Esophagus squamous epithelium (tissue), 5 donors: Measurements from ENCODE around the gene CERKL. TPM values are rescaled to one million over a fixed set of nuclear protein-coding genes. Genes with fewer than 3 reads are reported as not detected.

Source experiments
- DNase-seq: peaks from one replicate; lab custom pipeline; 2025; lab: John Stamatoyannopoulos, UW
- H3K27ac ChIP-seq, 4 donors: fragments of 200-600 bp; sonication (generic); one replicate each; pipeline ENCODE4 v1.5.1; 2016 to 2019; ENCODE audit warnings: mild to moderate bottlenecking in 1 of 4
- H3K27me3 ChIP-seq, 4 donors: fragments of 200-600 bp; sonication (generic); 1 replicate in 3 of 4; 2 replicates in 1 of 4; pipeline versions ENCODE4 v1.5.1 to v1.6.0; 2017 to 2021; ENCODE audit warnings: antibody characterized with exemption in 1 of 4
- H3K36me3 ChIP-seq, 3 donors: fragments of 200-600 bp; sonication (generic); one replicate each; pipeline ENCODE4 v1.5.1; 2016 to 2019
- H3K4me1 ChIP-seq, 3 donors: fragments of 200-600 bp; sonication (generic); one replicate each; pipeline ENCODE4 v1.5.1; 2017 to 2019
- H3K4me3 ChIP-seq, 4 donors: fragments of 200-600 bp; sonication (generic); 1 replicate in 3 of 4; 2 replicates in 1 of 4; pipeline ENCODE4 v1.5.1; 2016 to 2019; ENCODE audit warnings: mild to moderate bottlenecking in 2 of 4, moderate library complexity in 1 of 4
- H3K9me3 ChIP-seq, 3 donors: fragments of 200-600 bp; sonication (generic); one replicate each; pipeline ENCODE4 v1.5.1; 2016 to 2019
- CTCF ChIP-seq, 6 experiments: fragments of 450-650 bp in 4 of 6; fragments of 200-600 bp in 2 of 6; sonication (generic) in 2 of 6; IDR thresholded peaks; one replicate each; pipeline ENCODE4 v1.5.1; 2016 to 2019; ENCODE audit warnings: antibody characterized with exemption in 6 of 6, mild to moderate bottlenecking in 4 of 6, moderate library complexity in 4 of 6
- POLR2A ChIP-seq, 4 donors: fragments of 450-650 bp; IDR thresholded peaks; one replicate each; pipeline ENCODE4 v1.6.1; 2017; ENCODE audit warnings: antibody characterized with exemption in 4 of 4, mild to moderate bottlenecking in 4 of 4, moderate library complexity in 3 of 4
- WGBS, 2 donors: methylation state at CpG; one replicate each; pipeline ENCODE4 v1.1.5; 2018; 5-methylcytosine and 5-hydroxymethylcytosine counted together
- intact Hi-C: fragments of 100-400 bp; cut with DNase I; formaldehyde crosslinking; loops from one replicate; pipeline ENCODE4 v1.15.0; 2022
- total RNA-seq, 4 donors: library from RNA; depleted of rRNA; stranded (reverse); fragments of >200 nt; gene quantifications; one replicate each; pipeline ENCODE4 v1.1.0, GENCODE V29; 2016
- donor health status: DM: yes; HTN: yes; CAD: no.

Gene CERKL
- total RNA-seq, 4 donors from 2014 or later: 0.15 TPM; not detected in 3

- intact Hi-C loops: no loop called here
- no peak for TF ChIP-seq POLR2A (IDR thresholded peaks at IDR 0.05)
- no peak for TF ChIP-seq CTCF (IDR thresholded peaks at IDR 0.05)
- H3K36me3 ChIP-seq: no peaks in the 10 kb centered on the region
- no peak overlapping the region for H3K4me3 ChIP-seq
- no peak overlapping the region for H3K27ac ChIP-seq
- WGBS, 2 donors: 47 to 48% methylated on average over 4 of the region's 4 CpGs
- H3K4me1 ChIP-seq: peaks cover 0 to 1% (median 0%) of the 10 kb centered on the region in 3 donors
- peaks cover 3 to 82% (median 18%) of the 10 kb centered on the region in 4 donors for H3K27me3 ChIP-seq
- no peak for DNase-seq
- peaks cover 0 to 4% (median 0%) of the 10 kb centered on the region in 3 donors for H3K9me3 ChIP-seq
These were observed 18.3 kb upstream of the CERKL start for GRCh38 chr2:181675254-181675653.

- peaks cover 0 to 4% (median 0%) of the 10 kb centered on the region in 3 donors for H3K9me3 ChIP-seq
- H3K27ac ChIP-seq: no peak overlapping the region
- no peak overlapping the region for H3K4me3 ChIP-seq
- H3K36me3 ChIP-seq: no peaks in the 10 kb centered on the region
- no peak for DNase-seq
- intact Hi-C loops: no loop called here
- H3K4me1 ChIP-seq: no peaks in the 10 kb centered on the region
- TF ChIP-seq CTCF (IDR thresholded peaks at IDR 0.05) (no peak), POLR2A (IDR thresholded peaks at IDR 0.05) (no peak)
- H3K27me3 ChIP-seq: peaks cover 1 to 75% (median 15%) of the 10 kb centered on the region in 4 donors
These were observed 17.6 kb upstream of the CERKL start for GRCh38 chr2:181674461-181674860.

GRCh38 chr2:181673173-181673572 lies 16.3 kb upstream of the CERKL start:
- Histone ChIP-seq H3K27me3 (peaks cover 0 to 70% (median 4%) of the 10 kb centered on the region in 4 donors), H3K4me3 (no peak overlapping the region), H3K27ac (no peak overlapping the region), H3K4me1 (no peaks in the 10 kb centered on the region), H3K9me3 (peaks cover 0 to under 1% (median 0%) of the 10 kb centered on the region in 3 donors), H3K36me3 (no peaks in the 10 kb centered on the region)
- intact Hi-C loops: no loop called here
- DNase-seq: no peak
- TF ChIP-seq CTCF (IDR thresholded peaks at IDR 0.05): no peak
- no peak for TF ChIP-seq POLR2A (IDR thresholded peaks at IDR 0.05)
- WGBS, 2 donors: 41 to 73% methylated on average over 2 of the region's 2 CpGs

GRCh38 chr2:181672255-181673008 lies 15.5 kb upstream of the CERKL start:
- H3K27ac ChIP-seq: no peak overlapping the region
- no peaks in the 10 kb centered on the region for H3K4me1 ChIP-seq
- intact Hi-C loops: no loop called here
- H3K36me3 ChIP-seq: no peaks in the 10 kb centered on the region
- H3K27me3 ChIP-seq: peaks cover 0 to 67% (median 0%) of the 10 kb centered on the region in 4 donors
- H3K9me3 ChIP-seq: no peaks in the 10 kb centered on the region
- no peak overlapping the region for H3K4me3 ChIP-seq
- DNase-seq: no peak
- TF ChIP-seq POLR2A (IDR thresholded peaks at IDR 0.05): no peak
- TF ChIP-seq CTCF (IDR thresholded peaks at IDR 0.05): no peak

GRCh38 chr2:181670632-181671031 lies 13.7 kb upstream of the CERKL start:
- Histone ChIP-seq H3K27ac (no peak overlapping the region), H3K4me1 (no peaks in the 10 kb centered on the region), H3K36me3 (no peaks in the 10 kb centered on the region), H3K9me3 (peaks cover 0 to 7% (median 2%) of the 10 kb centered on the region in 3 donors), H3K4me3 (no peak overlapping the region), H3K27me3 (peaks cover 0 to 59% (median 0%) of the 10 kb centered on the region in 4 donors)
- DNase-seq: no peak
- intact Hi-C loops: no loop called here
- TF ChIP-seq CTCF (IDR thresholded peaks at IDR 0.05) (no peak), POLR2A (IDR thresholded peaks at IDR 0.05) (no peak)
- WGBS, 2 donors: 92 to 100% methylated on average over 1 of the region's 1 CpG
